ENCODE data around the gene LCP2.

Gene LCP2

GRCh38 chr5:170303549-170303948 lies 6.0 kb upstream of the LCP2 start (continued):
- TF ChIP-seq PRDM10 (tag by site-specific recombination; IDR thresholded peaks at IDR 0.05) (no peak), ZNF747 (tag by site-specific recombination; IDR thresholded peaks at IDR 0.05) (no peak), ZNF76 (tag by site-specific recombination; IDR thresholded peaks at IDR 0.05; ENCODE audit: borderline replicate concordance, low read depth) (no peak), ZNF239 (tag by site-specific recombination; IDR thresholded peaks at IDR 0.05) (no peak), ZNF513 (tag by site-specific recombination; IDR thresholded peaks at IDR 0.05) (no peak), ZNF341 (tag by site-specific recombination; IDR thresholded peaks at IDR 0.05; ENCODE audit: low read depth) (no peak), ZNF571 (tag by site-specific recombination; IDR thresholded peaks at IDR 0.05) (no peak), KLF16 (tag by site-specific recombination; IDR thresholded peaks at IDR 0.05) (no peak), BCL11A (tag by site-specific recombination; IDR thresholded peaks at IDR 0.05; ENCODE audit: low read depth) (no peak), ZBTB1 (tag by site-specific recombination; IDR thresholded peaks at IDR 0.05) (no peak), CTCF (tag by site-specific recombination; IDR thresholded peaks at IDR 0.05) (no peak), ZNF121 (tag by site-specific recombination; IDR thresholded peaks at IDR 0.05) (no peak), ZNF16 (tag by site-specific recombination; IDR thresholded peaks at IDR 0.05; ENCODE audit: low read depth) (no peak), ZNF391 (tag by site-specific recombination; IDR thresholded peaks at IDR 0.05; ENCODE audit: borderline replicate concordance, low read depth) (no peak), ZNF202 (tag by site-specific recombination; IDR thresholded peaks at IDR 0.05; ENCODE audit: borderline replicate concordance) (no peak)

GRCh38 chr5:170302653-170303501 lies 5.3 kb upstream of the LCP2 start:
- H3K9me3 ChIP-seq (ENCODE audit: control insufficient read depth, insufficient read depth, low read depth, low read length): no peaks in the 10 kb centered on the region
- no peak for TF ChIP-seq AEBP2 (tag by site-specific recombination; IDR thresholded peaks at IDR 0.05; ENCODE audit: borderline replicate concordance)
- no peak for TF ChIP-seq ZFP3 (tag by site-specific recombination; IDR thresholded peaks at IDR 0.05; ENCODE audit: low read depth)
- no peak for TF ChIP-seq ZNF391 (tag by site-specific recombination; IDR thresholded peaks at IDR 0.05; ENCODE audit: borderline replicate concordance, low read depth)
- no peak for TF ChIP-seq ZNF664 (tag by site-specific recombination; IDR thresholded peaks at IDR 0.05)
- TF ChIP-seq ZNF843 (tag by site-specific recombination; IDR thresholded peaks at IDR 0.05): no peak
- TF ChIP-seq ZNF10 (tag by site-specific recombination; IDR thresholded peaks at IDR 0.05): no peak
- TF ChIP-seq ZNF544 (tag by site-specific recombination; IDR thresholded peaks at IDR 0.05): no peak
- no peak for TF ChIP-seq OSR2 (tag by site-specific recombination; IDR thresholded peaks at IDR 0.05)
- no peak for TF ChIP-seq ZBTB44 (tag by site-specific recombination; IDR thresholded peaks at IDR 0.05)
- no peak for TF ChIP-seq ZNF621 (tag by site-specific recombination; IDR thresholded peaks at IDR 0.05)
- TF ChIP-seq ZNF302 (tag by site-specific recombination; IDR thresholded peaks at IDR 0.05; ENCODE audit: low read depth): no peak
- TF ChIP-seq ZNF324 (tag by site-specific recombination; IDR thresholded peaks at IDR 0.05): no peak
- TF ChIP-seq HOXD13 (CRISPR knock-in tag; IDR thresholded peaks at IDR 0.05; ENCODE audit: borderline replicate concordance): no peak
- no peaks in the 10 kb centered on the region for H3K4me1 ChIP-seq (ENCODE audit: control insufficient read depth, insufficient read depth, low read length)
- ChIA-PET CTCF (interaction anchor here (0.7 to 0.9 kb wide), 2 partner anchors 9 to 453 kb away, joined by 3 read pairs; no protein-coding TSS in a partner anchor), POLR2A (no interaction called here)
- no peak overlapping the region for H3K27ac ChIP-seq (ENCODE audit: extremely low read depth, low read depth, low read length)
- no peak overlapping the region for H3K4me3 ChIP-seq (ENCODE audit: low read depth, low read length)
- no peaks in the 10 kb centered on the region for H3K36me3 ChIP-seq (ENCODE audit: control insufficient read depth in 2 of 2, insufficient read depth in 1 of 2, low read length in 2 of 2)
